Mesenchymal stem cell (in vitro differentiated cells and primary cell): ENCODE results near the gene TEF.

Experiments used
- DNase-seq: peaks from one replicate; pipeline ENCODE4 v3.0.0-alpha.2; 2013
- H2AFZ ChIP-seq: one replicate; pipeline ENCODE4 v1.6.1; 2013; ENCODE audit warnings: low read depth, mild to moderate bottlenecking, control low read depth, inconsistent platforms, low read length, moderate library complexity
- H2AK5ac ChIP-seq: 2 replicates; pipeline ENCODE4 v1.6.1; 2013; ENCODE audit warnings: low read length, moderate library complexity, mild to moderate bottlenecking, inconsistent platforms; ENCODE audit not compliant: severe bottlenecking
- H2BK120ac ChIP-seq: one replicate; pipeline ENCODE4 v1.6.1; 2013; ENCODE audit warnings: low read depth, mild to moderate bottlenecking, inconsistent platforms, low read length, moderate library complexity
- H2BK12ac ChIP-seq, 2 experiments: one replicate each; pipeline ENCODE4 v1.6.1; 2013; ENCODE audit warnings: inconsistent platforms in 2 of 2, low read length in 2 of 2, mild to moderate bottlenecking in 2 of 2, moderate library complexity in 2 of 2, control low read depth in 1 of 2
- H2BK15ac ChIP-seq: one replicate; pipeline ENCODE4 v1.6.1; 2013; ENCODE audit warnings: mild to moderate bottlenecking, low read depth, inconsistent platforms; ENCODE audit not compliant: poor library complexity, severe bottlenecking
- H2BK5ac ChIP-seq: 2 replicates; pipeline ENCODE4 v1.6.1; 2013; ENCODE audit warnings: low read depth, mild to moderate bottlenecking, low read length, control low read depth, inconsistent platforms; ENCODE audit not compliant: poor library complexity, severe bottlenecking
- H3K14ac ChIP-seq, 2 experiments: one replicate each; pipeline ENCODE4 v1.6.1; 2013; ENCODE audit warnings: inconsistent platforms in 2 of 2, low read length in 2 of 2, control low read depth in 1 of 2, mild to moderate bottlenecking in 1 of 2, moderate library complexity in 1 of 2
- H3K18ac ChIP-seq, 2 experiments: one replicate each; pipeline ENCODE4 v1.6.1; 2013; ENCODE audit warnings: inconsistent platforms in 2 of 2, low read length in 2 of 2, control low read depth in 1 of 2, low read depth in 1 of 2, mild to moderate bottlenecking in 1 of 2
- H3K23ac ChIP-seq, 2 experiments: one replicate each; pipeline ENCODE4 v1.6.1; 2013; ENCODE audit warnings: inconsistent platforms in 2 of 2, low read length in 2 of 2, mild to moderate bottlenecking in 2 of 2, moderate library complexity in 2 of 2, control low read depth in 1 of 2
- H3K27ac ChIP-seq: 2 replicates; pipeline ENCODE4 v1.5.1; 2013; ENCODE audit warnings: mild to moderate bottlenecking, moderate library complexity, low read length, control low read depth, inconsistent platforms; ENCODE audit not compliant: poor library complexity, severe bottlenecking
- H3K27me3 ChIP-seq, 2 experiments: 2 replicates each; pipeline versions ENCODE4 v1.6.1 to v1.7.0; 2013; ENCODE audit warnings: low read length in 2 of 2, mild to moderate bottlenecking in 2 of 2, moderate library complexity in 2 of 2, control low read depth in 1 of 2, inconsistent platforms in 1 of 2; ENCODE audit not compliant: control insufficient read depth in 1 of 2, insufficient read depth in 1 of 2
- H3K36me3 ChIP-seq, 2 experiments: 2 replicates each; pipeline versions ENCODE4 v1.6.1 to v1.7.0; 2013; ENCODE audit warnings: low read length in 2 of 2, control low read depth in 1 of 2, inconsistent platforms in 1 of 2, low read depth in 1 of 2, mild to moderate bottlenecking in 1 of 2; ENCODE audit not compliant: insufficient read depth in 2 of 2, control insufficient read depth in 1 of 2
- H3K4ac ChIP-seq, 2 experiments: one replicate each; pipeline ENCODE4 v1.6.1; 2013; ENCODE audit warnings: inconsistent platforms in 2 of 2, low read length in 2 of 2, mild to moderate bottlenecking in 2 of 2, moderate library complexity in 2 of 2, control low read depth in 1 of 2, low read depth in 1 of 2
- H3K4me1 ChIP-seq: 2 replicates; pipeline ENCODE4 v1.6.1; 2013; ENCODE audit warnings: low read depth, low read length, control low read depth; ENCODE audit not compliant: control insufficient read depth, insufficient read depth
- H3K4me2 ChIP-seq: 2 replicates; pipeline ENCODE4 v1.6.1; 2013; ENCODE audit warnings: low read length, mild to moderate bottlenecking, inconsistent platforms; ENCODE audit not compliant: poor library complexity, severe bottlenecking
- H3K4me3 ChIP-seq, 2 experiments: 2 replicates each; pipeline versions ENCODE4 v1.5.1 to v1.7.0; 2013; ENCODE audit warnings: low read length in 2 of 2, mild to moderate bottlenecking in 2 of 2, control low read depth in 1 of 2, low read depth in 1 of 2; ENCODE audit not compliant: insufficient read depth in 1 of 2
- H3K79me1 ChIP-seq: replicated peaks from 2 replicates; pipeline ENCODE4 v1.6.1; 2013; ENCODE audit warnings: mild to moderate bottlenecking, control low read depth, low read length, inconsistent platforms; ENCODE audit not compliant: poor library complexity, severe bottlenecking
- H3K9ac ChIP-seq: 2 replicates; pipeline ENCODE4 v1.7.0; 2013; ENCODE audit warnings: mild to moderate bottlenecking, low read length, moderate library complexity
- H3K9me3 ChIP-seq: 2 replicates; pipeline ENCODE4 v1.7.0; 2013; ENCODE audit warnings: mild to moderate bottlenecking, low read length; ENCODE audit not compliant: control insufficient read depth
- H4K8ac ChIP-seq: one replicate; pipeline ENCODE4 v1.6.1; 2013; ENCODE audit warnings: inconsistent platforms, mild to moderate bottlenecking, low read length, moderate library complexity
- H4K91ac ChIP-seq: one replicate; pipeline ENCODE4 v1.6.1; 2013; ENCODE audit warnings: mild to moderate bottlenecking, low read length, inconsistent platforms
- WGBS: methylation state at CpG from one replicate; pipeline ENCODE4 v1.1.7; 2013; ENCODE audit warnings: mixed read lengths; 5-methylcytosine and 5-hydroxymethylcytosine counted together

Gene TEF

DNA sequence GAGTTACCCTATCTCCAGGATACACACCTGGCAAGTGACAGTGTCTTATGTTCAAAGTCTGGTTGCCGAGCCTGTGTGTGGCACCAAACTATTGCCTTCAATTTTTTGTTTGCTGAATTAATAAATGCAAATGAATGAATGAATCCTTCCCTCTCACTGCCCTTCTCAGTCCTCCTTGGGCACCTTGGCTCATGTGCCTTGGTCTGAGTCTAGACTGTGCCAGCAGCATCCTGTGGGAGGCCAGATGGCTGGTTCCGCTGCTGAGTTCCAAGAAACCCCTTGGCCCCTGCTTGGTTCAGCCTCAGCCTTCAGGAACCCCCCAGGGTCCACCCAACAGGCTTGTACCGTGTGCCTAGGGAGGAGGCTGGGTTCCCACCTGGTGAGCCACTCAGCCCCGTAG lies 33.8 kb downstream of the TEF start:
- Histone ChIP-seq H3K27ac (no peak overlapping the region), H3K14ac (no peak overlapping the region), H2BK5ac (no peak overlapping the region), H3K36me3 (peaks cover 0 to 4% of the 10 kb centered on the region in 2 experiments), H3K4me3 (no peak overlapping the region), H3K23ac (no peak overlapping the region), H3K4ac (no peak overlapping the region), H3K4me2 (no peak overlapping the region), H2BK12ac (no peak overlapping the region), H2BK15ac (no peak overlapping the region), H2AK5ac (no peak overlapping the region), H3K27me3 (no peaks in the 10 kb centered on the region), H2BK120ac (no peak overlapping the region), H3K18ac (no peak overlapping the region), H3K4me1 (peaks cover 29% of the 10 kb centered on the region), H4K8ac (peak overlapping the region; percentile 55), H3K9ac (no peak overlapping the region), H2AFZ (no peak overlapping the region), H4K91ac (no peak overlapping the region), H3K9me3 (no peaks in the 10 kb centered on the region), H3K79me1 (peaks cover 23% of the 10 kb centered on the region)
- DNase-seq, result no peak
- 95% methylated on average over 3 of the region's 4 CpGs for WGBS

DNA sequence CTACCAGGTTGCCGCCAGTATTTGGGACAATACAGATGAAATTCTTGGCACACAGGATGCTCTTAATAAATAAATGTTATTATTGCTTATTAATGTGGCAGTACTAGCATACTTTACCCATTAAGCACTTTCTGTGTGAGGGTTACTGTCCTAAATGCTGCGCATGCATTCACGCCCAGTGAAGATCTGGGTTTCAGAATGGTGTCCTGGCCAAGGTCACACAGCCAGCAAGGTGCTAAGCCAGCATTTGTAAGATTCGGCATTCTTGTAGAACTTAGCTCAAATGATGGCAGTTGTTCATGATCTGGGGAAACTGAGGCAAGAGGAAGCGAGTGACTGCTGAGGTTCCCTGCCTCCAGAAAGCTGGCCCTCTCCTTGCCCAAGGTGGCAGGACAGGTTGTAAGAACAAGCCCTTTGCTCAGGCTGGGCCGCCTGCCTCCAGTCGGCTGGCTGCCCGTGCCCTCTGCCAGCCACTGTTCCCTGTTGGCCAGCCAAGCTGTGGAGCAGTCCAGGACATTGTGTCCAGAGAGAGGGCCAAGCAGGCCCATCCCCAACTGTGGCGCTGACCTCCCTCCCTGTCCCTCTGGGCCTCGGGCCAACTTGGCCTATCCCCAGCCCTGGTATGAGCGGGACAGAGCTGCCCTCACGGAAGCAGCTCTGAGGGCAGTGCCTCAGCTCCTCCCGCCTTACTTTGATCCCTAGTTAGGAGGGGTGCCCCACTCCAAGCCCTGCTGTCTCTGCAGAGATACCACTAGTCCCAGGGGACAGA lies 36.1 kb downstream of the TEF start:
- Histone ChIP-seq H2BK5ac (no peak overlapping the region), H3K4ac (no peak overlapping the region), H3K23ac (no peak overlapping the region), H3K4me2 (no peak overlapping the region), H2BK12ac (peak overlapping the region in 1 of 2 experiments; percentile 10), H3K9ac (no peak overlapping the region), H3K79me1 (peaks cover 17% of the 10 kb centered on the region), H2BK120ac (no peak overlapping the region), H3K4me1 (peaks cover 22% of the 10 kb centered on the region), H3K4me3 (no peak overlapping the region), H3K9me3 (no peaks in the 10 kb centered on the region), H4K91ac (no peak overlapping the region), H3K27ac (no peak overlapping the region), H3K14ac (no peak overlapping the region), H3K18ac (no peak overlapping the region), H2BK15ac (no peak overlapping the region), H2AFZ (no peak overlapping the region), H3K36me3 (peaks cover 2 to 4% of the 10 kb centered on the region in 2 experiments), H2AK5ac (no peak overlapping the region), H3K27me3 (no peaks in the 10 kb centered on the region), H4K8ac (no peak overlapping the region)
- no peak for DNase-seq
- WGBS, result 95% methylated on average over 12 of the region's 13 CpGs

DNA sequence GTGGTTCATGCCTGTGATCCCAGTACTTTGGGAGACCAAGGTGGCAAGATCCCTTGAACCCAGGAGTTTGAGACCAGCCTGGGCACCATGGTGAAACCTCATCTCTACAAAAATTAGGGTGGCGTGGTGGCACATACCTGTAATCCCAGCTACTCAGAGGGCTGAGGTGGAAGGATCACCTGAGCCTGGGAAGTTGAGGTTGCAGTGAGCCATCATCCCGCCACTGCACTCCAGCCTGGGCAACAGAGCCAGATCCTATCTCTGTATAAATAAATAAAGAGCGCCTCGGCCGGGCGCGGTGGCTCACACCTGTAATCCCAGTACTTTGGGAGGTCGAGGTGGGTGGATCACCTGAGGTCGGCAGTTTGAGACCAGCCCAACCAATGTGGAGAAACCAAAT lies 37.0 kb downstream of the TEF start:
- H3K4me3 ChIP-seq, result no peak overlapping the region

DNA sequence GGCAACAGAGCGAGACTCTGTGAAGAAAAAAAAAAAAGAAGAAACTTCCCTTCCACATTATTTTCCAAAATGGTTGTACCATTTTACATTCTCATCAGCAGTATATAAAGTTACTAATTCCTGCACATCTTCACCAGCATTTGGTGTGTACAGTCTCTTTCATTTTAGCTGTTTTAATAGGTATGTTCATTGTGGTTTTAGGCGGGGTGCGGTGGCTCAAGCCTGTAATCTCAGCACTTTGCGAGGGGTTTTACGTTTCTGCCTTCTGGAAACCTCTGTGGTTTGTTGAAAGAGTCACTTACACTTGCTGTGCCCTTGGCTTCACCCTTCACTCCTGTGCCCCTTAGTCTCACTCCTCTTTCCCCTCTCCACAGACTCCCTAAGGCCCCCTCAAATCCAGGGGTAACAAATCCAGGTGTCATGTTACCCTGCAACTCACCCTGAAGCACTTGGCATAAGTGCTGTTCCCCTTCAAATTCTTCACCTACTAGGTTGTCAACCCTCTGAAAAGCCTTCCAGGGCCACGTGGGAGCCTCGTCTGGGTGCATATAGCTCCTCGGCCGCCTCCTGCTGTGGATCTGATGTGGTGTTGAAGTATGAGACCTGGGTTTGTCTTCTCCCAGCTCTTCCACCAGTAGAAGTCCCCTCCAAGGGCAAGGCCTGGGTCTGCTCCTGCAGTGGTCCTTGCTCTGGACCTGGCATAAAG lies 44.1 kb downstream of the TEF start:
- Histone ChIP-seq H3K18ac (no peak overlapping the region), H4K8ac (no peak overlapping the region), H3K14ac (no peak overlapping the region), H3K27me3 (no peaks in the 10 kb centered on the region), H2BK5ac (no peak overlapping the region), H3K9ac (no peak overlapping the region), H2BK12ac (no peak overlapping the region), H3K4me3 (no peak overlapping the region), H2AK5ac (no peak overlapping the region), H4K91ac (no peak overlapping the region), H3K23ac (no peak overlapping the region), H3K79me1 (no peaks in the 10 kb centered on the region), H3K4me2 (no peak overlapping the region), H3K4me1 (peaks cover 4% of the 10 kb centered on the region), H3K36me3 (peaks cover 23% of the 10 kb centered on the region in 2 experiments), H3K27ac (no peak overlapping the region), H2BK120ac (no peak overlapping the region), H3K4ac (no peak overlapping the region), H3K9me3 (no peaks in the 10 kb centered on the region), H2AFZ (no peak overlapping the region), H2BK15ac (no peak overlapping the region)
- DNase-seq, result no peak
- WGBS, result 95% methylated on average over 8 of the region's 9 CpGs

More for the DNA sequence above, 37.0 kb downstream of the TEF start:
- Histone ChIP-seq H3K27me3 (no peaks in the 10 kb centered on the region), H2BK5ac (no peak overlapping the region), H3K4me1 (peaks cover 20% of the 10 kb centered on the region), H3K27ac (no peak overlapping the region), H2BK15ac (no peak overlapping the region), H2AFZ (no peak overlapping the region), H3K9ac (no peak overlapping the region), H2BK120ac (no peak overlapping the region), H3K9me3 (no peaks in the 10 kb centered on the region), H3K4ac (no peak overlapping the region), H3K36me3 (peaks cover 8 to 10% of the 10 kb centered on the region in 2 experiments), H2AK5ac (no peak overlapping the region), H3K18ac (no peak overlapping the region), H4K8ac (no peak overlapping the region), H2BK12ac (no peak overlapping the region), H3K23ac (no peak overlapping the region), H4K91ac (no peak overlapping the region), H3K4me2 (no peak overlapping the region), H3K14ac (no peak overlapping the region), H3K79me1 (peaks cover 15% of the 10 kb centered on the region)
- WGBS, result 92% methylated on average over 9 of the region's 9 CpGs
- no peak for DNase-seq
